ENCODE results near the gene LFNG.

The LFNG gene

GRCh38 chr7:2484868-2485267 lies 34.7 kb upstream of the LFNG start:
- no peak for DNase-seq (ENCODE audit: low spot score)

- DNase-seq (ENCODE audit: low spot score): no peak
Measured at GRCh38 chr7:2487586-2488271, 31.8 kb upstream of the LFNG start.

GRCh38 chr7:2488272-2488645 lies 31.3 kb upstream of the LFNG start:
- DNase-seq (ENCODE audit: low spot score): no peak

GRCh38 chr7:2488681-2489080 lies 30.9 kb upstream of the LFNG start:
- no peak for DNase-seq (ENCODE audit: low spot score)

- no peak for DNase-seq (ENCODE audit: low spot score)
Measured at GRCh38 chr7:2490181-2490651, 29.4 kb upstream of the LFNG start.

GRCh38 chr7:2492038-2492437 lies 27.5 kb upstream of the LFNG start:
- DNase-seq (ENCODE audit: low spot score): no peak

GRCh38 chr7:2493205-2494164 lies 26.1 kb upstream of the LFNG start:
- DNase-seq (ENCODE audit: low spot score): no peak

GRCh38 chr7:2494191-2495130 lies 25.1 kb upstream of the LFNG start:
- DNase-seq (ENCODE audit: low spot score): no peak

- no peak for DNase-seq (ENCODE audit: low spot score)
Measured at GRCh38 chr7:2495418-2496299, 23.9 kb upstream of the LFNG start.

- DNase-seq (ENCODE audit: low spot score): no peak
Measured at GRCh38 chr7:2496375-2496774, 23.2 kb upstream of the LFNG start.

- DNase-seq (ENCODE audit: low spot score): no peak
Measured at GRCh38 chr7:2497065-2497464, 22.5 kb upstream of the LFNG start.

GRCh38 chr7:2497500-2498336 lies 21.9 kb upstream of the LFNG start:
- no peak for DNase-seq (ENCODE audit: low spot score)

GRCh38 chr7:2498708-2499107 lies 20.9 kb upstream of the LFNG start:
- no peak for DNase-seq (ENCODE audit: low spot score)

- no peak for DNase-seq (ENCODE audit: low spot score)
Measured at GRCh38 chr7:2499181-2499580, 20.4 kb upstream of the LFNG start.

- no peak for DNase-seq (ENCODE audit: low spot score)
Measured at GRCh38 chr7:2499719-2500430, 19.7 kb upstream of the LFNG start.

GRCh38 chr7:2500701-2501100 lies 18.9 kb upstream of the LFNG start:
- DNase-seq (ENCODE audit: low spot score): no peak

GRCh38 chr7:2501947-2502646 lies 17.5 kb upstream of the LFNG start:
- no peak for DNase-seq (ENCODE audit: low spot score)

- DNase-seq (ENCODE audit: low spot score): no peak
Measured at GRCh38 chr7:2502647-2502966, 17.0 kb upstream of the LFNG start.

Data from hematopoietic multipotent progenitor cell treated with erythropoietin and hydrocortisone succinate and interleukin-3 and kit ligand, for 15 days (in vitro differentiated cells).